Superior temporal gyrus (tissue), 1 donor: ENCODE results near the gene INSRR.

ENCODE experiments used
- DNase-seq: peaks from one replicate; pipeline ENCODE4 v3.0.0-alpha.2; 2016; ENCODE audit errors: extremely low spot score

INSRR gene

DNA sequence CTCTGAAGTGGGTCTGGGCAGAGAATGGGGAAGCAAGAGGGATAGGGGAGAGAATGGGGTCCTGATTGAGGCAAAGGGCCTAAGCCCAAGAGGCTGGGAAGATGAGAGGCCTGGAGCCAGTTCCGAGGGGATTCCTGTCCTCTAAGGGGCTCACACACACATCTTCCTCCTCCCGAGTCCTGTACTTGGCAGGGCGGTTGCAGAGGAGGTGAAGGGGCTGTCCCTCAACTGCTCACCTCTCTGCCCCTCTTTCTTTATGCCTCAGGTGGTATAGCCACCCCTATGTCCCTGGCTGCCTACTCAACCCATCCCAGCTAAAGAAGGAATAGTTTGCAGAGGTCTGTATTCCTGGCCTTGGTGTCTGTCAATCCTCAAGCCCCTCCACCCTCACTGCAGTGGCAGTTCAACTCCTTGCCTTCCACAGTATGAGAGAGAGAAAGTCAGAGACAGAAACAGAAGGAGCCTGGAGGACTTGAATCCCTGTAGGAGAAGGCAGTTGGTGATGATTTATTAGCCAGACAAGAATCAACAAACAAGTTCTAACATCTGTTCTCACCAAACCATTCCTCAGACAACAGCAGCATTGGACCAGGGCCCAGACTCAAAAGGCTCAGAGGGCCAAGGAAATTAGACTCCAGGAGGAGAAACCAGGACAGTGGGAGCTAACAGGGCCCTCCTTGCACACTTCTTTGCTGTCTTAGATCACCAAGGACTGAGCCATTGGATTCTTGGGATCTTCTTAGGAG is 53.0 kb downstream of the INSRR start:
- DNase-seq: no peak

- DNase-seq: no peak
Measured at GRCh38 chr1:156804572-156805243, 54.2 kb downstream of the INSRR start.

GRCh38 chr1:156804026-156804425 is 54.9 kb downstream of the INSRR start:
- DNase-seq: no peak

DNA sequence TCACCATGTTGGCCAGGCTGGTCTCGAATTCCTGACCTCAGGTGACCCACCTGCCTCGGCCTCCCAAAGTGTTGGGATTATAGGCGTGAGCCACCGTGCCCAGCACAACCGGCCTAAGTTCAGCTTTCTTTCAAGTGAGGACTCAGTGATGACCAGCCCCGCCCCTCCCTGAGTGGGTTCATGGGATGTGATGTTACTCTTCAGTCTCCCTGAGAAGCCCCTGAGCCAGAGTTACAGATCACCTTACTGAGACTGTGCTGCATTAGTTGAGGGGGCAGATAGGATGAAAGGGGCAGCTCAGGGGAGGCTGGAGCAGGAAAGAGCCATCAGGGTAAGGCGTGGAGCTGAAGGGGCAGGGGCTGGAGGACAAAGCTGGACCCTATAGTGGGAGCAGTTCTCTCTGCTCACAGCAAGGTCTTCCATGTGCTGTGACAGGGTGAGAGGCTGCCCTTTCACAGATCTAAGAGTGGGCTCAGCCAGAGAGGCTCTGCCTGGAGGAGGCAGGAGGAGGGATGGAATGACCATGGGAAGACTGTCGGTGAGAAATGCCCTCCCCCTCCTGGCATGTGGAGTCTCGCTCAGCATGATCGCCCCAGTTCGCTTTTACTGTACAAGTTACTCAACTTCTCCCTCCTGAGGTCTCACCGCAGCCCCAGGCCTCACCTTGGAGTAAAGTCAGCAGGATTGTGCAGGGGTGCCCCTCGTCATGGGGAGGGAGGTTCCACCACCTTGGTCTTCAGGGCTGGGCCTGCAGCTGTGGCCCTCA is 55.6 kb downstream of the INSRR start:
- DNase-seq: no peak

DNA sequence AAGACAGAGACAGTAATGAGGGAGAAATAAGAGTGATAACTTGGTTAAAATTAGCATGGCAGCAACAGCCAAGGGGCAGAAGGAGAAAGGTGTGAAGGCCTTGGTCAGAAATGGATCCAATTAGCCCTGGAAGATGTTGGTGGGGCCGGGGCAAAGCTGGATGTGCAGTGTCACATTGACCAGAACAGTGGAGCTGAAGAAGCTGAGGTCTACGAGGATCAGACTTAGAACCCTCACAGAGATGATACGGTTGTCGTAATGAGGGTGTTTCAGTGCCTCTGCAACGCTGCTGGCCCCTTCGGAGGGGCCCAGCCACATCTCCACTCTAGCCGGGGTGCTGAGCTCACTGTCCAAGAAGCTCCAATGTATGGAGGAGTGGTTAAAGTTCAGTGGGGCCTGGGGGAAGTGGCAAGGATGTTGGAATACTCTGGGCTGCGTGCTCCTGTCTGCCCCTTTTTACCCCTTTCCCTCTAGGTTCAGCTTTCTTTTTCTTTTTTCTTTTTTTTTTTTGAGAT is 56.4 kb downstream of the INSRR start:
- DNase-seq: no peak

- DNase-seq: no peak
Measured at GRCh38 chr1:156801409-156802121, 57.4 kb downstream of the INSRR start.

GRCh38 chr1:156797212-156797871 is 61.6 kb downstream of the INSRR start:
- DNase-seq: peak; percentile 81

GRCh38 chr1:156796340-156797097 is 62.4 kb downstream of the INSRR start:
- DNase-seq: no peak

DNA sequence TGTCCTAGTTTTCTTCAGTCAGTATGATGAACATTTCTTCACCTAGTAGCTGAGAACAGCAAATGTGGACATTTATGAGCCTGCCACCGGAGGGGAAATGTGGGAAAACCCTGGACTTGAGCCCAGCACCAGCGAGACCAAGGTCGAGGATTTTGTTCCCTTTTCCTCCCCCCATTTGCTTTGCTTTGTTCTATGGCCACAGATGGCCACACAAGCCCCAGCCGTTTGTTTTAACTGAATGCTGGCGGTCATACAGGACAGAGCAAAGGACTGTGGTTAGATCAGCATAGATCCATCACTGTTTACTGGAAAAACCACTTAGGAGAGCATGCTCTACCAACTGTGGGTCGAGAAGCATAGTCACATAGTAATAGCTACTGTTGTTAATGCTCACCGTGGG is 63.1 kb downstream of the INSRR start:
- peak; percentile 90 for DNase-seq

- DNase-seq: no peak
Measured at GRCh38 chr1:156795374-156795733, 63.6 kb downstream of the INSRR start.

- no peak for DNase-seq
Measured at GRCh38 chr1:156794506-156795373, 64.2 kb downstream of the INSRR start.
